Activated naive CD4-positive, alpha-beta T cell treated with anti-CD3 and anti-CD28 coated beads, Interleukin-2, amount 50 U/mL, for 72 hours (primary cell): Measurements from ENCODE around the gene PLXND1. TPM values are rescaled to one million over a fixed set of nuclear protein-coding genes. Genes with fewer than 3 reads are reported as not detected.

ENCODE experiments used
- ATAC-seq, 2 donors: fragments of 150-1000 bp; cut with Tn5 transposase; 2 replicates each; pipeline ENCODE4 v1.10.0; 2021; ENCODE audit warnings: mild to moderate bottlenecking in 2 of 2, moderate library complexity in 2 of 2
- DNase-seq, 2 donors: peaks; one replicate each; pipeline ENCODE4 v3.0.0; 2021 to 2022; ENCODE audit warnings: low spot score in 2 of 2
- H3K27ac Mint-ChIP-seq, 2 donors: one replicate each; pipeline ENCODE4 v1.8.0; 2022; ENCODE audit warnings: mild to moderate bottlenecking in 2 of 2, mixed read lengths in 2 of 2
- H3K36me3 Mint-ChIP-seq, 2 donors: one replicate each; pipeline ENCODE4 v1.8.0; 2022; ENCODE audit warnings: mixed read lengths in 2 of 2
- H3K9me3 Mint-ChIP-seq, 2 donors: one replicate each; pipeline ENCODE4 v1.8.0; 2022; ENCODE audit warnings: mixed read lengths in 2 of 2
- total RNA-seq, 2 donors: library from RNA; stranded (reverse); gene quantifications; one replicate each; pipeline ENCODE4 v1.2.3, GENCODE V29; 2022

Gene PLXND1
- total RNA-seq, 2 donors from 2014 or later: 3.5 to 5.7 TPM

DNA sequence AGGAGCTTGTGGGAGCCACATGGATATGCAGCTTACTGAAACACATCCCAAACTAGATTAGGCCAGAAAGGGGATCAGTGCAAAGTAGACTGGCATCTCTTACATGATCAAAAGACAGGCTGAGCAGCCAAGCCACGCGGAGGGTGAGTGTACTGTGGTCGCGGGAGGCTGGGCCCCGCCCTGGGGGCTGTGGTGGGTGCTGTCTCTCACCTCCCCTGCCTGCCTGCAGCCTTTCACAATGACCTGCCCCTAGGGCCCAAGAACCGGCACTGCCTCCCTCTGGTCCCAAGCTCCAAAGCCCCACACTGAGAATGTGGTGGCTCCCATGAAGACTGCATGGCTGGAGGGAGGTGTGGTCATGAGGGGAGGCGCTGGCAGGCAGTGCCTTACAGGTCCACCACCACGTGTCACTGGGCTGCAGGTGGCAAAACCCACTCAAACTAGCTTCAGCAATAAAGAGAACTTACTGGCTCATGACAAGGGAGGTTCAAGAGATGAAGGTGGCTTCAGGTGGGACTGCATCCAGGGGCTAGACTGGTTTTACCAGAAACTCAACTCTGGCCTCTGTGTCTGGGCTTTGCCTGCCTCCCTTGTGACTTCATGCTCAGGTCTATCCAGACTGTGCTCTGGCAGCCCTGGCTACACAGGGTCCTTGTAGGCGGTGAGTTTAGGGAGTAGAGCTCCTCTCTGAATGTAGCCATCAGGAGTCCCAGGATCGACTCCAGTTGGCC is 27.4 kb upstream of the PLXND1 start:
- no peaks in the 10 kb centered on the region for H3K9me3 Mint-ChIP-seq
- H3K36me3 Mint-ChIP-seq: no peaks in the 10 kb centered on the region
- H3K27ac Mint-ChIP-seq: no peak overlapping the region
- ATAC-seq (no peak), DNase-seq (no peak)

DNA sequence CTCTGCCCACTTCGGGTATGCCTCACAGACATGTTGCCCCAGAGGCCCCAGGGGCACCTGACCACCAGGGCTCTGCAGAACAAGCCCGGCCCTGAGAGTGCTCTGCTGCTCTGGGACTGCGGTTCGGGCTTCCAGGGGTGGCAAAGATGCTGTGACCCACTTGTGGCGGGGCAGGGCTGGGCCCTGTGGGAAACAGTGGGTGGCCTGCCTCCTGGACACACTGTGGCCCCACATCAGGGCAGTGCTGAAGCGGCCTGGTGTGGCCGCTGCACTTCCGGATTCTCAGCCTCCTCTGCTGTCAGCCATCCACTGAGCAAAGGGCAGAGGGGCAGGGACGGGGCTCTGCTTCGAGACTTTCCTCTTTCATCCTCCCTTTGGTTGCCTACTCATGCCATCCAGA is 26.5 kb upstream of the PLXND1 start:
- no peak for DNase-seq
- no peaks in the 10 kb centered on the region for H3K9me3 Mint-ChIP-seq
- no peaks in the 10 kb centered on the region for H3K36me3 Mint-ChIP-seq
- no peak for ATAC-seq
- no peak overlapping the region for H3K27ac Mint-ChIP-seq

GRCh38 chr3:129632556-129632955 is 26.1 kb upstream of the PLXND1 start:
- Mint-ChIP-seq H3K27ac (no peak overlapping the region), H3K36me3 (no peaks in the 10 kb centered on the region), H3K9me3 (no peaks in the 10 kb centered on the region)
- no peak for ATAC-seq
- DNase-seq: no peak

- Mint-ChIP-seq H3K36me3 (no peaks in the 10 kb centered on the region), H3K9me3 (no peaks in the 10 kb centered on the region), H3K27ac (no peak overlapping the region)
- DNase-seq (no peak), ATAC-seq (no peak)
Measured at GRCh38 chr3:129632056-129632455, 25.6 kb upstream of the PLXND1 start.

GRCh38 chr3:129629011-129629410 is 22.5 kb upstream of the PLXND1 start:
- no peaks in the 10 kb centered on the region for H3K9me3 Mint-ChIP-seq
- DNase-seq (no peak), ATAC-seq (no peak)
- no peaks in the 10 kb centered on the region for H3K36me3 Mint-ChIP-seq
- H3K27ac Mint-ChIP-seq: no peak overlapping the region

DNA sequence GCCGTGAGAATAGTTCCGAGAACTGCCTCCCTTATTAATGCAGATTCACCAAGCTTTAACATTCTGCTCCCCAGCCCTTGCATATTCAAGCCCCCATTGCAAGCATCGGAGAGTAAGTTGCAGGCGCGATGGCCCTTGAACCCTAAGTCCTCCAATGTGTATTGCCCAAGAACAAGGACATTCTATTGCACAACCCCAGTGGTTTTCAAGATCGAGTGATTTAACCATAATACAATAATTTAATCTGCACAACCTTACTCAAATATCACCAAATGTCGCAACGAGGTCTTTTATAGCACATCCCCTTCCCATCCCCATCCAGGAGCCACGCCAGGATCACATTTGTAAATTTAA is 21.7 kb upstream of the PLXND1 start:
- ATAC-seq: no peak
- no peak for DNase-seq
- H3K36me3 Mint-ChIP-seq: no peaks in the 10 kb centered on the region
- peak overlapping the region in 1 of 2 donors; percentile 71 for H3K27ac Mint-ChIP-seq
- no peaks in the 10 kb centered on the region for H3K9me3 Mint-ChIP-seq

- peak overlapping the region; percentile 55 to 71 for H3K27ac Mint-ChIP-seq
- no peaks in the 10 kb centered on the region for H3K36me3 Mint-ChIP-seq
- DNase-seq (peak in 1 of 2 donors; percentile 62), ATAC-seq (peak; percentile 49 to 69)
- H3K9me3 Mint-ChIP-seq: no peaks in the 10 kb centered on the region
Measured at GRCh38 chr3:129627350-129628168, 21.1 kb upstream of the PLXND1 start.

GRCh38 chr3:129626744-129627349 is 20.4 kb upstream of the PLXND1 start:
- H3K36me3 Mint-ChIP-seq: no peaks in the 10 kb centered on the region
- no peaks in the 10 kb centered on the region for H3K9me3 Mint-ChIP-seq
- peak; percentile 81 to 84 for DNase-seq
- peak; percentile 95 to 96 for ATAC-seq
- peak overlapping the region; percentile 55 to 71 for H3K27ac Mint-ChIP-seq

DNA sequence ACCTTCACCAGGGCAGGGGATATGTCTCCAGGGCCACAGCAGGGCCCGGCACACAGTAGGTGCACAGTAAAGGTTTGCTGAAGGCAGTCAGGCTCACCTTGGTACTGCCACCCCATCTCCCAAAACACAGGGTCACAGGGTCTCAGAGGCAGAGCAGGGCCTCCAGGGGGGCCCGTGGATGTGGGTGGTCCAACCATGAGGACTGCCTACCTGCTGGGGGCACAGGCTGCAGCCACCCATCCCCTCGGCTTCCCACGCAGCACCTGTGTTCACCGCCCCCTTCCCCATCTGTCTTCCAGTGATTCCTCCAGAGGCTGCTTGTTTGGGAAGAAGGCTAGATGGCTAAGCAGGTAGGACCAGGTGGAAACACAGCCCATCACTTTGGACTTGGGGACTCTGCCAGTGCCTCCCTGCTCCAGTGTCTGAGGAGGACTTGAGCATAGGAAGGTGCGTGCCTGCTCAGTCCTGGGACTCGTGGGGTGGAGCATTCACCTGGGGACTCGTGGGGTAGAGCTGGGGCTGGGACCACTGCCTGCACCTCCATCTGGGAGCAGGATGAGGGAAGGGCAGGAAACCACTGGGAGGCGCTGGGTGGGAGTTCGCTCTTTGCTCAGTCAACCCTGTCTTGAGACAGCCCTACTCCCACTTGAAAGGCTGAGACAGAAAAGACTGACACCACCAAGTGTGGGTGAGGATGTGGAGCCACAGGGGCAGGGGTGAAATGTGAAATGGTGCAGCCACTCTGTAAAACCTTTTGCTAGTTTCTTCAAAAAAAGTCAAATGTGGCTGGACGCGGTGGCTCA is 18.8 kb upstream of the PLXND1 start:
- DNase-seq (peak in 1 of 2 donors; percentile 54), ATAC-seq (no peak)
- Mint-ChIP-seq H3K27ac (peak overlapping the region in 1 of 2 donors; percentile 24), H3K36me3 (no peaks in the 10 kb centered on the region), H3K9me3 (no peaks in the 10 kb centered on the region)

DNA sequence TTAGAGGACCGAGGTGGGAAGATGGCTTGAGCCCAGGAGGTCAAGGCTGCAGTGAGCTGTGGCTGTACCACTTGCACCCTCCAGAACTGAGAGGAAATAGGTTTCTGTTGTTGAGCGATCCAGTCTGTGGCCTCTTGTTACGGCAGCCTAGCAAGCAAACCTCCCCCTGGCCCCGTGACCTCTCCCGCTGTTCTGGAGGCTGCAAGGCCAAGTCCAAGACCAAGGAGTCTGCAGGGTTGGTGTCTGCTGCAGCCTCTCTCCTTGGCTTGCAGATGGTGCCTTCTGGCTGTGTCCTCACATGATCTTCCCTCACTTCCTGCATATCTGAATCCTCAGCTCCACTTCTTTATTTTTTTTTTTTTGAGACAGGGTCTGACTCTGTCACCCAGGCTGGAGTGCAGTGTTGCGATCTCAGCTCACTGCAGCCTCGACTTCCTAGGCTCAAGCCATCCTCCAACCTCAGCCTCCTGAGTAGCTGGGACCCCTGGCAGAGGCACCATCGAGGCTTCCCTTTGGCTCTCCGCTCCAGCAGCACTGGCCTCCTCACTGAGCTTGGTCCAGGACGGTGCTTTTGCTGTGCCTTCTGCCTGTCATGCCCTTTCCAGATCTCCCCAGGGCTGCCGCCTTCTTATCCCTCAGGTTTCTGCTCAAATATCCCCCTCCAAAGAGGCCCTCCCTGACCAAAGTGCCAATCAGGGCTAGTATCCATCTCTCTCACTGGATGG is 18.0 kb upstream of the PLXND1 start:
- ATAC-seq (no peak), DNase-seq (no peak)
- no peaks in the 10 kb centered on the region for H3K9me3 Mint-ChIP-seq

GRCh38 chr3:129623447-129624118 is 17.1 kb upstream of the PLXND1 start:
- no peak for ATAC-seq

More for the DNA sequence above, 18.0 kb upstream of the PLXND1 start:
- H3K36me3 Mint-ChIP-seq: no peaks in the 10 kb centered on the region
- peak overlapping the region in 1 of 2 donors; percentile 24 for H3K27ac Mint-ChIP-seq

GRCh38 chr3:129622933-129623332 is 16.5 kb upstream of the PLXND1 start:
- DNase-seq (no peak), ATAC-seq (no peak)
- Mint-ChIP-seq H3K9me3 (no peaks in the 10 kb centered on the region), H3K27ac (no peak overlapping the region), H3K36me3 (no peaks in the 10 kb centered on the region)

More at GRCh38 chr3:129623447-129624118, 17.1 kb upstream of the PLXND1 start:
- DNase-seq: no peak
- Mint-ChIP-seq H3K36me3 (no peaks in the 10 kb centered on the region), H3K9me3 (no peaks in the 10 kb centered on the region), H3K27ac (no peak overlapping the region)

- DNase-seq (no peak), ATAC-seq (no peak)
- Mint-ChIP-seq H3K9me3 (no peaks in the 10 kb centered on the region), H3K36me3 (no peaks in the 10 kb centered on the region), H3K27ac (no peak overlapping the region)
Measured at GRCh38 chr3:129622226-129622874, 15.9 kb upstream of the PLXND1 start.

DNA sequence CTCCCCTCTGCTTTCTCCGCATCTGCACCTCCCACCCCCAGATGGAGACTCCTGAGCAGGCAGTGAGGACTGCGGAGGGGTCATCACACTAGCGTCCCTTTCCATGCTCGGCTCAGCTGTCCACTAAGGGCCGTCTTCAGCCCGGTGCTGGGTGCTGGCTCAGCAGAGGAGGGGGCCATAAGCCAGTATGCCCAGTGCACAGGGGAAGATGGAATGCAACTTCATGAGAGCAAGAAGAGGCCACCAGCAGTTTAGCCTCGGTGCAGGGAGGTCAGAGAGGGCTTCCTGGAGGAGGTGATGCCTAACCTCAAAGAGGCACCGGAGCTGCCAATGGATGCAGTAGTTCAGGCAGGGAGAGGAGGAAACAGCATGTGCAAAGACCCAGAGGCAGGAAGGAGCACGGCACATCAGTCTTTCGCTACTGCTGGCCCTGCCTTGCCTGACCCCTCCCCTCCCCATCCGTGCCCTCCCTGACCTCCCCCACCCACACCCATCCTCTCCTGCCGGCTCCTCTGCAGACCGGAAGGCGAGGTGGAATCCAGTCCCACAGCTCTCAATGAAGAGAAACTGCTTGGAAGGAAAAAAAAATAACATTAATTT is 15.2 kb upstream of the PLXND1 start:
- ATAC-seq (no peak), DNase-seq (no peak)
- no peaks in the 10 kb centered on the region for H3K9me3 Mint-ChIP-seq
- H3K27ac Mint-ChIP-seq: no peak overlapping the region
- no peaks in the 10 kb centered on the region for H3K36me3 Mint-ChIP-seq
